Hepatocyte (in vitro differentiated cells): ENCODE data around the gene LPAR1.

Experiments
- EZH2phosphoT487 ChIP-seq: fragments of 200-600 bp; sonication (generic); IDR thresholded peaks from one replicate; pipeline ENCODE4 v1.6.1; 2018; ENCODE audit warnings: antibody characterized with exemption, mild to moderate bottlenecking, low read depth, moderate library complexity; ENCODE audit not compliant: unreplicated experiment, severe bottlenecking
- TF ChIP-seq, protein P1 (sequence below): fragments of 200-600 bp; sonication (generic); IDR thresholded peaks from 2 replicates; pipeline ENCODE4 v1.5.1; 2016; ENCODE audit warnings: antibody characterized with exemption, mild to moderate bottlenecking; ENCODE audit not compliant: poor library complexity

DNA sequence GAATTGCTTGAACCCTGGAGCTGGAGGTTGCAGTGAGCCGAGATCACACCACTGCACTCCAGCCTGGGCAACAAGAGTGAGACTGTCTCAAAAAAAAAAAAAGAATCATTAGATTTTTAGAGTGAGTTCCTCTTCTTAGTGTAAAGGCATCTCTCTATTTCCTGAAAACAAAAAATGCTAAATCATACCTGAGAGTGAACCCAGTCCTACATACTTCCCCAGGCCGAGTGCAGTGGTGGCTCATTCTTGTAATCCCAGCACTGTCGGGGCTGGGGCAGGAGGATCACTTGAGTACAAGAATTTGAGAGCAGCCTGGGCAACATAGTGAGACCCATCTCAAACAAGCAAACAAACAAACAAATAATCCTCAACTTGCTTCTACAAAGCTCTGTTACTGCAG, 38.2 kb upstream of the LPAR1 start:
- TF ChIP-seq, protein P1, sequence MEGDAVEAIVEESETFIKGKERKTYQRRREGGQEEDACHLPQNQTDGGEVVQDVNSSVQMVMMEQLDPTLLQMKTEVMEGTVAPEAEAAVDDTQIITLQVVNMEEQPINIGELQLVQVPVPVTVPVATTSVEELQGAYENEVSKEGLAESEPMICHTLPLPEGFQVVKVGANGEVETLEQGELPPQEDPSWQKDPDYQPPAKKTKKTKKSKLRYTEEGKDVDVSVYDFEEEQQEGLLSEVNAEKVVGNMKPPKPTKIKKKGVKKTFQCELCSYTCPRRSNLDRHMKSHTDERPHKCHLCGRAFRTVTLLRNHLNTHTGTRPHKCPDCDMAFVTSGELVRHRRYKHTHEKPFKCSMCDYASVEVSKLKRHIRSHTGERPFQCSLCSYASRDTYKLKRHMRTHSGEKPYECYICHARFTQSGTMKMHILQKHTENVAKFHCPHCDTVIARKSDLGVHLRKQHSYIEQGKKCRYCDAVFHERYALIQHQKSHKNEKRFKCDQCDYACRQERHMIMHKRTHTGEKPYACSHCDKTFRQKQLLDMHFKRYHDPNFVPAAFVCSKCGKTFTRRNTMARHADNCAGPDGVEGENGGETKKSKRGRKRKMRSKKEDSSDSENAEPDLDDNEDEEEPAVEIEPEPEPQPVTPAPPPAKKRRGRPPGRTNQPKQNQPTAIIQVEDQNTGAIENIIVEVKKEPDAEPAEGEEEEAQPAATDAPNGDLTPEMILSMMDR, result no peak
- no peak for TF ChIP-seq EZH2phosphoT487
